ENCODE results near the gene KCNA2.

The KCNA2 gene

GRCh38 chr1:110605901-110606656, at the start of gene KCNA2:
KCNA2 (minus strand) TSS chr1:110606358; CDS start chr1:110604782, 1,576 bp downstream.
- no peak within 1 kb of the TSS for H3K27ac ChIP-seq (ENCODE audit: low read length)
- no CpG with 5 or more reads among the region's 41 CpGs for WGBS (ENCODE audit: insufficient coverage, insufficient read length)

DNA sequence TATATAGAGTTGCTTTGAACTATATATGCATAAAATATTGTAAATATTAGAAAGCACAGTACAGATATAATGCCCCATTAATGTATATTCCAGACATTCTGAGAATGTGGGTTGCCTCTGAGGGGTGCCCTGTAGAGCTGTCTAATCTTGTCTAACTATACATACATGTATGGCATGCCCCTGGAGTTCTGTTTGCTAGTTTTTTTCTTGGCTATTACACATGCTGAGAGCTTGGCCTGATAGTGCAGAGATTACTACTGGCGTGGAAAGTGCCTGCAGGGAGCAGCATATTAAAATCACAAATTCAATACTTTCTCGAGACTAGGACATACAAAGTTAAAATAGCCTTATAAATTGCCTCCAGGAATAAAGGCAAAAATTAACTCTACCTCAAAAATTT, 44.5 kb upstream of the KCNA2 start:
- no peak overlapping the region for H3K27ac ChIP-seq (ENCODE audit: low read length)
- no peak for DNase-seq (ENCODE audit: low read depth, low spot score)
- H3K4me1 ChIP-seq (ENCODE audit: control insufficient read depth, insufficient read depth, low read length), result no peaks in the 10 kb centered on the region
- H3K9me3 ChIP-seq (ENCODE audit: control insufficient read depth, insufficient read depth, low read length), result no peaks in the 10 kb centered on the region
- no peak overlapping the region for H3K4me3 ChIP-seq (ENCODE audit: low read length)
- no peaks in the 10 kb centered on the region for H3K36me3 ChIP-seq (ENCODE audit: control insufficient read depth, insufficient read depth, low read length)
- no CpG with 5 or more reads among the region's 2 CpGs for WGBS (ENCODE audit: insufficient coverage, insufficient read length)
- H3K27me3 ChIP-seq (ENCODE audit: control insufficient read depth, insufficient read depth, low read length), result no peaks in the 10 kb centered on the region

More at GRCh38 chr1:110605901-110606656, at the start of gene KCNA2:
- H3K27me3 ChIP-seq (ENCODE audit: control insufficient read depth, insufficient read depth, low read length), result peaks cover 42% of the 10 kb centered on the region
- H3K9me3 ChIP-seq (ENCODE audit: control insufficient read depth, insufficient read depth, low read length), result no peaks in the 10 kb centered on the region
- peaks cover 5% of the 10 kb centered on the region for H3K4me1 ChIP-seq (ENCODE audit: control insufficient read depth, insufficient read depth, low read length)
- DNase-seq (ENCODE audit: low read depth, low spot score), result no peak
- H3K36me3 ChIP-seq (ENCODE audit: control insufficient read depth, insufficient read depth, low read length), result no peaks in the 10 kb centered on the region
- peak within 1 kb of the TSS; percentile 49; the same call in 1 of the 2 replicates for H3K4me3 ChIP-seq (ENCODE audit: low read length)

- DNase-seq (ENCODE audit: low read depth, low spot score), result no peak
- no CpG with 5 or more reads among the region's 2 CpGs for WGBS (ENCODE audit: insufficient coverage, insufficient read length)
Measured at GRCh38 chr1:110648417-110648816, 42.3 kb upstream of the KCNA2 start.

GRCh38 chr1:110647254-110647891, 41.2 kb upstream of the KCNA2 start:
- Histone ChIP-seq H3K27ac (ENCODE audit: low read length) (no peak overlapping the region), H3K27me3 (ENCODE audit: control insufficient read depth, insufficient read depth, low read length) (no peaks in the 10 kb centered on the region), H3K4me3 (ENCODE audit: low read length) (no peak overlapping the region), H3K4me1 (ENCODE audit: control insufficient read depth, insufficient read depth, low read length) (no peaks in the 10 kb centered on the region), H3K36me3 (ENCODE audit: control insufficient read depth, insufficient read depth, low read length) (no peaks in the 10 kb centered on the region), H3K9me3 (ENCODE audit: control insufficient read depth, insufficient read depth, low read length) (no peaks in the 10 kb centered on the region)
- no peak for DNase-seq (ENCODE audit: low read depth, low spot score)
- WGBS (ENCODE audit: insufficient coverage, insufficient read length), result no CpG with 5 or more reads among the region's 5 CpGs

More at GRCh38 chr1:110648417-110648816, 42.3 kb upstream of the KCNA2 start:
- no peaks in the 10 kb centered on the region for H3K9me3 ChIP-seq (ENCODE audit: control insufficient read depth, insufficient read depth, low read length)
- no peaks in the 10 kb centered on the region for H3K36me3 ChIP-seq (ENCODE audit: control insufficient read depth, insufficient read depth, low read length)
- no peak overlapping the region for H3K27ac ChIP-seq (ENCODE audit: low read length)
- H3K27me3 ChIP-seq (ENCODE audit: control insufficient read depth, insufficient read depth, low read length), result no peaks in the 10 kb centered on the region
- H3K4me1 ChIP-seq (ENCODE audit: control insufficient read depth, insufficient read depth, low read length), result no peaks in the 10 kb centered on the region
- no peak overlapping the region for H3K4me3 ChIP-seq (ENCODE audit: low read length)

DNA sequence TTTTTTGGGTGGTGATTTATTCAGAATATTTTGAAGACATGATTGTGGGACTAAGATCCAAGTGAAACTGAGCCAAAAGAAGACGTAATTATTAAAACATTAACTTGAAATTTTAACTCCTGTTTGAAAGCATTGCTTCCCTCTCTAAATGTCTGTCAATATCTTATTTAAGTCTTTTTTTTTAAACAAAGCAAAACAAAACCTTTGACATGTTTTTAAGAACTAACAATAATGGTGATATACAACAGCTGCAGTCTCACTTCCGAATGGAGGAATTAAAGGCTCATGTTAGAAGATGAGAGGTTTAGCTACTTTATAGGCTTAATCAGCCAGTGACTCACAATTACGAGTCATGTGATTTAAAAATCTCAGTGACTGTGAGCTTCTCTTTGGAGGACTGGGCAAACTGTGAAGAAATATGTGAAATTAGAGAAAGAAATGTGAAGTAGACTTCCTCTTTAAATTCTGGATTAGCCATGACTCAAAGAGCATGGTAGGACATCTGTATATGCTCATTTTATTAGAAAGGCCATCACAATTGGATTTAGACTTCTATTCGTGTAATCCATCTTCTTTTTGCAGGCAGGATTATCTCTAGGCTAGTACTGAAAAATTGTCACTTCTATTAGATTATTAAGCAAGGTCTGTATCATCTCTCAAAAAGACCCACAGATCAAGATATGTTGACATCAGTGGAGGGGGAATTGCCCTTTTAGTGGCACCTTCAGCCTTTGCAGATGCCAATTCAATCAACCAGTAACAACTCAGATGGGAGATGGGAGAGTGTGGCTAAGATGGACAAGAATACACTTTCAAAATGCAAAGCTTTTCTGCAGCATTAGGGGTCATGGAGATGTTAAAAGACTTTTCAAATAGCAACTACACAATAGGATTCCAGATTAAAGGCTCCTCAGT, 39.9 kb upstream of the KCNA2 start:
- no peaks in the 10 kb centered on the region for H3K36me3 ChIP-seq (ENCODE audit: control insufficient read depth, insufficient read depth, low read length)
- H3K9me3 ChIP-seq (ENCODE audit: control insufficient read depth, insufficient read depth, low read length), result no peaks in the 10 kb centered on the region
- no peak overlapping the region for H3K27ac ChIP-seq (ENCODE audit: low read length)
- H3K27me3 ChIP-seq (ENCODE audit: control insufficient read depth, insufficient read depth, low read length), result no peaks in the 10 kb centered on the region
- H3K4me3 ChIP-seq (ENCODE audit: low read length), result no peak overlapping the region
- H3K4me1 ChIP-seq (ENCODE audit: control insufficient read depth, insufficient read depth, low read length), result no peaks in the 10 kb centered on the region
- DNase-seq (ENCODE audit: low read depth, low spot score), result no peak
- WGBS (ENCODE audit: insufficient coverage, insufficient read length), result no CpG with 5 or more reads among the region's 4 CpGs

DNA sequence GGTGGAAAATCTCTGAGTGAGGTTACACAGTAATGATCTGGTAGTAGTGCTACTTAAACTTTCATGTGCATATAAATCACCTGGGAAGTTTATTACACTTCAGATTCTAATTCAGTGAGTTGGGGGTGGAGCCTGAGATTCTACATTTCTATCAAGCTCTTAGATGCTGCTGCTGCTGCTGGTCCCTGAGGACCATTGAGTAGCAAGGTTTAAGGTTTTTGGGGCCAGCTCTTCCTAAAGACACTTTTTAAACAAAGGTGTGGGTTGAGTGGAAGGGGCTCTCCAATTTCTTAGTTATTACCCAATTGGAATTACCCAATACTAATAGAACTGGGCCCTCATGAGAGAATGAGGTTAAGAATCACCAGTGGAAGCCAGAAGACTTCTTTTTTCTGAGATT, 39.1 kb upstream of the KCNA2 start:
- Histone ChIP-seq H3K27ac (ENCODE audit: low read length) (no peak overlapping the region), H3K27me3 (ENCODE audit: control insufficient read depth, insufficient read depth, low read length) (no peaks in the 10 kb centered on the region), H3K36me3 (ENCODE audit: control insufficient read depth, insufficient read depth, low read length) (no peaks in the 10 kb centered on the region), H3K9me3 (ENCODE audit: control insufficient read depth, insufficient read depth, low read length) (no peaks in the 10 kb centered on the region), H3K4me3 (ENCODE audit: low read length) (no peak overlapping the region), H3K4me1 (ENCODE audit: control insufficient read depth, insufficient read depth, low read length) (no peaks in the 10 kb centered on the region)
- no peak for DNase-seq (ENCODE audit: low read depth, low spot score)

DNA sequence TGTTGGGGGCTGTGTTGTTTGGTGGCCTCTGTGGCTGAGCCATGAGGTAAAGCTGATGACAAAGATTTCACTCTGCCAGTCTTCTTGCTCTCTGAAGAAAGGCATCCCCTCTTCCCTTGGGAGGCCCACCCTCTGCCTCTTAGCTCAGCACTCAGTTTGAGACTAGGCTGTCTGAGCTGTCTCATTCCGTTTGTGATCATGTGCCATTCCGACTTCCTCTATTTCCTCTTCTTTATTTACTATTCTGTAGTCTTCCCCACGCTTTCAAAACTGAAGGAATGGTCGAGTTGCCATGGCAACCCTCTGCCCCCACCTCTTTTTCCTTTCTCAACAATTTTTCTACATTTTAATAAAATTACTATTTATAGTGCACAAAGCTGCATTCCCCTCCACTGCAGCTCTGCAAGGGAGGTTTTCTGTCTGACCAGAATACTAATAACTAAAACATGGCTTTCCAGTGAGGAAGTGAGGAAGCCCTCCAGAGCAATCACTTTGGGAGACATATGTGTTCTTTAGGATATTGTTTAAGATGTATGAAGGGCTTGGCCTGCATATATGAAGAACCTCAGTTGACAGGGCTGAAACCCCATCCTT, 37.8 kb upstream of the KCNA2 start:
- Histone ChIP-seq H3K9me3 (ENCODE audit: control insufficient read depth, insufficient read depth, low read length) (no peaks in the 10 kb centered on the region), H3K4me3 (ENCODE audit: low read length) (no peak overlapping the region), H3K27ac (ENCODE audit: low read length) (no peak overlapping the region), H3K36me3 (ENCODE audit: control insufficient read depth, insufficient read depth, low read length) (no peaks in the 10 kb centered on the region), H3K27me3 (ENCODE audit: control insufficient read depth, insufficient read depth, low read length) (no peaks in the 10 kb centered on the region), H3K4me1 (ENCODE audit: control insufficient read depth, insufficient read depth, low read length) (no peaks in the 10 kb centered on the region)
- WGBS (ENCODE audit: insufficient coverage, insufficient read length), result no CpG with 5 or more reads among the region's 4 CpGs
- no peak for DNase-seq (ENCODE audit: low read depth, low spot score)

- Histone ChIP-seq H3K4me1 (ENCODE audit: control insufficient read depth, insufficient read depth, low read length) (peaks cover 1% of the 10 kb centered on the region; the same call in 1 of the 2 replicates), H3K9me3 (ENCODE audit: control insufficient read depth, insufficient read depth, low read length) (no peaks in the 10 kb centered on the region), H3K27ac (ENCODE audit: low read length) (no peak overlapping the region), H3K4me3 (ENCODE audit: low read length) (no peak overlapping the region), H3K27me3 (ENCODE audit: control insufficient read depth, insufficient read depth, low read length) (no peaks in the 10 kb centered on the region), H3K36me3 (ENCODE audit: control insufficient read depth, insufficient read depth, low read length) (no peaks in the 10 kb centered on the region)
- WGBS (ENCODE audit: insufficient coverage, insufficient read length), result 100% methylated on average over 1 of the region's 2 CpGs
- DNase-seq (ENCODE audit: low read depth, low spot score), result no peak
Measured at GRCh38 chr1:110639724-110640386, 33.7 kb upstream of the KCNA2 start.

DNA sequence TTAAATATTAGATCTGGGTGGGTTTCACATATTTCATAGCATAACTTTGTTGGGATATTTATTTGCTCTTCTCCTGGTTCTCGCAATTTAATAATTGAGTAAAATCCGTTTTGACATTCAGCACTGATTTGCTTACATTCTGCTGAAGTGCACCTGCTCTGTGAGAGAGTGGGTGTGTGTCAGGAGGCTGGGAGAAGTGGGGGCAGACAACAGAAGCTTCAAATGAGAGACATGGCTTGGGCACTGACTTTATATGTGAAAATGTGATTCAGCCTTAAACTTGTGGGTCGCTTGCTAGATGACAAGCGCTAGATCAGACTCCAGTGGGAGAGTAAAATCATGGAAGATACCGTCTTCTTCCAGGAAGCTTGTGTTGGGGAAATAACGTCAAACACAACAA, 32.4 kb upstream of the KCNA2 start:
- WGBS (ENCODE audit: insufficient coverage, insufficient read length), result no CpG with 5 or more reads among the region's 6 CpGs
- H3K27ac ChIP-seq (ENCODE audit: low read length), result no peak overlapping the region

More for the DNA sequence above, 32.4 kb upstream of the KCNA2 start:
- Histone ChIP-seq H3K36me3 (ENCODE audit: control insufficient read depth, insufficient read depth, low read length) (no peaks in the 10 kb centered on the region), H3K4me3 (ENCODE audit: low read length) (no peak overlapping the region), H3K4me1 (ENCODE audit: control insufficient read depth, insufficient read depth, low read length) (peaks cover 1% of the 10 kb centered on the region; the same call in 1 of the 2 replicates), H3K27me3 (ENCODE audit: control insufficient read depth, insufficient read depth, low read length) (no peaks in the 10 kb centered on the region), H3K9me3 (ENCODE audit: control insufficient read depth, insufficient read depth, low read length) (no peaks in the 10 kb centered on the region)
- no peak for DNase-seq (ENCODE audit: low read depth, low spot score)

Data from iPS DF 6.9 (cell line).